ENCODE data around the gene ZNF483. TPM values are rescaled to one million over a fixed set of nuclear protein-coding genes. Genes with fewer than 3 reads are reported as not detected.
"Not testable (repeated sequence)": the region's sequence is repeated elsewhere in the genome, so short reads cannot be mapped to it uniquely, and the experiment has no call there.

The ZNF483 gene
- total RNA-seq, 6 experiments from 2014 or later = 0.06 to 1.2 (median 0.37) TPM

DNA sequence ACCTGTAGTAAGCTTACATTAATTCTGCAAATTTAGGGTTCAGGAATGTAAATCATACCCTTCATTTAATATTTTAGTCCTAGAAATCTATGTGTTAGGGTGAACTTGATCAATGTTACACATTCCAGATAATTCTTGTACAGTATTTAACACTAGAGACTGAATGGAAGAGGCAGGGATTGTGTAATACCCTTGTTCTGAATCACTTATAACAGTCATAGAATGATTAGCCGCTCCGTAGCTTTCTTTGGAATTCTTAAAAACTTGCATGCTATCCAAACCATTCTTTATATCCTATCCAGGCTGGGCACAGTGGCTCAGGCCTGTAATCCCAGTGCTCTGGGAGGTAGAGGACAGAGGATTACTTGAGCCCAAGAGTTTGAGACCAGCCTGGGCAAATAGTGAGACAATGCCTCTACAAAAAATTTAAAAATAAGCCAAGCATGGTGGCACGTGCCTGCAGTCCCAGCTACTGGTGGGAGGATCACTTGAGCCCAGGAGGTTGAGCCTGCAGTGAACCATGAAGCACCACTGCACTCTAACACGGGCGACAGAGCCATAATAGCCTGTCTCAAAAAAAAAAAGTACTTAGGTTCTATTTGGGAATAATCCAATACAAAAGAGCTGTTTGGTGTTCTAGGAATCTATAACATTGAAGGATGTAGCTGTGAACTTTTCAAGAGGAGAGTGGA is 8.3 kb downstream of the ZNF483 start:
- H3K4me3 ChIP-seq = no peak overlapping the region
- no peak for DNase-seq
- no peaks in the 10 kb centered on the region for H3K27me3 ChIP-seq
- intact Hi-C loops (cut with DNase I) = no loop called here
- peaks cover 0 to 2% (median 0%) of the 10 kb centered on the region in 4 donors for H3K36me3 ChIP-seq
- peaks cover 0 to 7% (median 0%) of the 10 kb centered on the region in 4 donors for H3K9me3 ChIP-seq
- no peaks in the 10 kb centered on the region for H3K4me1 ChIP-seq
- no peak overlapping the region for H3K27ac ChIP-seq
- TF ChIP-seq POLR2A (IDR thresholded peaks at IDR 0.05) (no peak), CTCF (IDR thresholded peaks at IDR 0.05) (no peak)
- no peak for ATAC-seq
- 93% methylated on average over 4 of the region's 5 CpGs for WGBS (ENCODE audit: insufficient coverage, low coverage, low lambda C conversion rate, missing lambda C conversion rate)

DNA sequence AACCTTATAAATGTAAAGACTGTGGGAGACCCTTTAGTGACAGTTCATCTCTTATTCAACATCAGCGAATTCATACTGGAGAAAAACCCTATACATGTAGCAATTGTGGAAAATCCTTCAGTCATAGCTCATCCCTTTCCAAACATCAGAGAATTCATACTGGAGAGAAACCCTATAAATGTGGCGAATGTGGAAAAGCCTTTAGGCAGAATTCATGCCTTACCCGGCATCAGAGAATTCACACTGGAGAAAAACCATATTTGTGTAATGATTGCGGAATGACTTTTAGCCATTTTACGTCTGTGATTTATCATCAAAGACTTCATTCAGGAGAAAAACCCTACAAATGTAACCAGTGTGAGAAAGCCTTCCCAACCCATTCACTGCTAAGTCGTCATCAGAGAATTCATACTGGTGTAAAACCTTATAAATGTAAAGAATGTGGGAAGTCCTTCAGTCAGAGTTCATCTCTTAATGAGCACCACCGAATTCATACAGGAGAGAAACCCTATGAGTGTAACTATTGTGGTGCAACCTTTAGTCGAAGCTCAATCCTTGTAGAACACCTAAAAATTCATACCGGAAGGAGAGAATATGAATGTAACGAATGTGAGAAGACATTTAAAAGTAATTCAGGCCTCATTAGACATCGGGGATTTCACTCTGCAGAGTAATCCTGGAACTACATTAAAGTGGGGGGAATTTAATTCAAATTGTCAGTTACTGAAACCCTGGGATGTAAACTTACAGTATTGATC is 17.7 kb downstream of the ZNF483 start:
- Histone ChIP-seq H3K27ac (no peak overlapping the region), H3K4me3 (no peak overlapping the region), H3K9me3 (peaks cover 0 to 54% (median 21%) of the 10 kb centered on the region in 4 donors), H3K36me3 (no peaks in the 10 kb centered on the region), H3K4me1 (no peaks in the 10 kb centered on the region), H3K27me3 (no peaks in the 10 kb centered on the region)
- DNase-seq = no peak
- TF ChIP-seq CTCF (IDR thresholded peaks at IDR 0.05) (no peak), POLR2A (IDR thresholded peaks at IDR 0.05) (no peak)
- WGBS (ENCODE audit: insufficient coverage, low coverage, low lambda C conversion rate, missing lambda C conversion rate) = 91% methylated on average over 11 of the region's 11 CpGs
- ATAC-seq = no peak
- intact Hi-C loops (cut with DNase I) = no loop called here

GRCh38 chr9:111548623-111549022 is 23.6 kb downstream of the ZNF483 start:
- ATAC-seq = no peak
- H3K9me3 ChIP-seq = peaks cover 0 to 70% (median 18%) of the 10 kb centered on the region in 4 donors
- no peak overlapping the region for H3K27ac ChIP-seq
- no peaks in the 10 kb centered on the region for H3K36me3 ChIP-seq
- intact Hi-C loops (cut with DNase I) = no loop called here
- 91% methylated on average over 2 of the region's 2 CpGs for WGBS (ENCODE audit: insufficient coverage, low coverage, low lambda C conversion rate, missing lambda C conversion rate)
- no peaks in the 10 kb centered on the region for H3K27me3 ChIP-seq
- TF ChIP-seq POLR2A (IDR thresholded peaks at IDR 0.05) (no peak), CTCF (IDR thresholded peaks at IDR 0.05) (no peak)
- H3K4me3 ChIP-seq = no peak overlapping the region
- H3K4me1 ChIP-seq = no peaks in the 10 kb centered on the region
- DNase-seq = no peak

DNA sequence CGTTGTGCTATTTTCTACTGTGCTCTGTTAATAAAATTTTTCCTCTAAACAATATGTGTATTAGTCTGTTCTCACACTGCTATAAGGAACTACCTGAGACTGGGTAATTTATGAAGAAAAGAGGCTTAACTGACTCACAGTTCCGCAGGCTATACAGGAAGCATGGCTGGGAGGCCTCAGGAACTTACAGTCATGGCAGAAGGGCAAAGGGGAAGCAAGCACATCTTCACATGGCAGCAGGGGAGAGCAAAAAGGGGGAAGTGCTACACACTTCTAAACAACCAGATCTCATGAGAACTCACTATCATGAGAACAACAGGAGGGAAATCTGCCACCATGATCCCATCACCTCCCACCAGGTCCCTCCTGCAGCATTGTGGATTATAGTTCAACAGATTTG is 30.4 kb downstream of the ZNF483 start:
- H3K36me3 ChIP-seq; DNase-seq; intact Hi-C loops (cut with DNase I); H3K4me1 ChIP-seq; H3K27me3 ChIP-seq; H3K4me3 ChIP-seq; ATAC-seq; H3K27ac ChIP-seq: not testable (repeated sequence)
- peaks cover 0 to 15% (median 3%) of the 10 kb centered on the region in 4 donors for H3K9me3 ChIP-seq
- 80% methylated on average over 2 of the region's 2 CpGs for WGBS (ENCODE audit: insufficient coverage, low coverage, low lambda C conversion rate, missing lambda C conversion rate)

- 29% methylated on average over 3 of the region's 7 CpGs for WGBS (ENCODE audit: insufficient coverage, low coverage, low lambda C conversion rate, missing lambda C conversion rate)
- intact Hi-C loops (cut with DNase I) = no loop called here
- no peak for TF ChIP-seq POLR2A (IDR thresholded peaks at IDR 0.05)
- no peak for TF ChIP-seq CTCF (IDR thresholded peaks at IDR 0.05)
- Histone ChIP-seq H3K4me3 (no peak overlapping the region), H3K9me3 (no peaks in the 10 kb centered on the region), H3K36me3 (peaks cover 0 to 27% (median 12%) of the 10 kb centered on the region in 4 donors), H3K27ac (no peak overlapping the region), H3K4me1 (no peaks in the 10 kb centered on the region), H3K27me3 (no peaks in the 10 kb centered on the region)
- DNase-seq (peak; percentile 43 to 66 (median 64)), ATAC-seq (peak; percentile 64 to 79 (median 70))
Measured at GRCh38 chr9:111559000-111559610, 34.1 kb downstream of the ZNF483 start.
